GM21529 (cell line): Measurements from ENCODE around the gene MAN1A1.

Experiments
- ATAC-seq: cut with Tn5 transposase; IDR thresholded peaks from one replicate; pipeline ENCODE4 v1.9.1; 2021; ENCODE audit not compliant: unreplicated experiment

Gene MAN1A1

GRCh38 chr6:119240257-119241110, 109.1 kb downstream of the MAN1A1 start:
- peak; percentile 39 for ATAC-seq

GRCh38 chr6:119237177-119237715, 112.3 kb downstream of the MAN1A1 start:
- ATAC-seq = no peak

GRCh38 chr6:119234941-119235340, 114.6 kb downstream of the MAN1A1 start:
- ATAC-seq = no peak

GRCh38 chr6:119234457-119234856, 115.1 kb downstream of the MAN1A1 start:
- ATAC-seq = no peak

- no peak for ATAC-seq
Observed at GRCh38 chr6:119233312-119233984, 116.1 kb downstream of the MAN1A1 start.

GRCh38 chr6:119231394-119231793, 118.2 kb downstream of the MAN1A1 start:
- ATAC-seq = no peak

- no peak for ATAC-seq
Observed at GRCh38 chr6:119230160-119230559, 119.4 kb downstream of the MAN1A1 start.

- ATAC-seq = no peak
Observed at GRCh38 chr6:119227377-119227776, 122.2 kb downstream of the MAN1A1 start.

- ATAC-seq = no peak
Observed at GRCh38 chr6:119226089-119226488, 123.5 kb downstream of the MAN1A1 start.

GRCh38 chr6:119224095-119224701, 125.4 kb downstream of the MAN1A1 start:
- no peak for ATAC-seq

- no peak for ATAC-seq
Observed at GRCh38 chr6:119220452-119220851, 129.1 kb downstream of the MAN1A1 start.

- no peak for ATAC-seq
Observed at GRCh38 chr6:119218548-119218947, 131.0 kb downstream of the MAN1A1 start.

GRCh38 chr6:119215885-119216590, 133.5 kb downstream of the MAN1A1 start:
- ATAC-seq = no peak

- ATAC-seq = no peak
Observed at GRCh38 chr6:119215309-119215708, 134.3 kb downstream of the MAN1A1 start.

- ATAC-seq = no peak
Observed at GRCh38 chr6:119210596-119210995, 139.0 kb downstream of the MAN1A1 start.

GRCh38 chr6:119209452-119210205, 139.9 kb downstream of the MAN1A1 start:
- peak; percentile 66 for ATAC-seq

- no peak for ATAC-seq
Observed at GRCh38 chr6:119207971-119208725, 141.4 kb downstream of the MAN1A1 start.

- ATAC-seq = no peak
Observed at GRCh38 chr6:119207327-119207726, 142.2 kb downstream of the MAN1A1 start.

GRCh38 chr6:119205911-119206618, 143.5 kb downstream of the MAN1A1 start:
- peak; percentile 92 for ATAC-seq
